Measurements from ENCODE around the gene HCFC1R1. TPM values are rescaled to one million over a fixed set of nuclear protein-coding genes. Genes with fewer than 3 reads are reported as not detected.
"Not testable (repeated sequence)": the region's sequence is repeated elsewhere in the genome, so short reads cannot be mapped to it uniquely, and the experiment has no call there.

HCFC1R1 gene
- total RNA-seq, 2 experiments from 2014 or later = 38.1 to 42.6 TPM

- Mint-ChIP-seq H3K27ac (peak overlapping the region; percentile 94), H3K4me1 (peaks cover 66% of the 10 kb centered on the region)
- peak; percentile 76 for DNase-seq
Measured at GRCh38 chr16:3054965-3055733, 31.4 kb upstream of the HCFC1R1 start.

DNA sequence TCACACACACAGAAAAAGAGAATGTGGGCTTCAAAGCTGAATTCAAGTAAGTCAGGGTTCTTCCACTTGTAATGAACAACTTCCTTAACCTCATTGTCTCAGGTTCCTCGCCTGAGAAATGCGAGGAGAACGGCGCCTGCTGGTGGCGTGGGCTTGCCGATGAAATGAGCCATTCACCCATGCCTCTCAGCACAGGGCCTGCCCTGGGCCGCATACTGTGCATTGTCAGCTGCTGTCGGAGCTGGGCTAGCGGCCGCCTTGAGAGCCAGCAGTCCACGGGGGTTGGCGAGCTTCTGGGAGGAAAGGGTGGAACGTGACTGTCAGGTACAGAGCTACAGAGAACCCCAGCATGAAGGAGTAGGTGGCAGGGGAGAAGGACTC is 29.6 kb upstream of the HCFC1R1 start:
- H3K9me3 Mint-ChIP-seq; ATAC-seq (ENCODE audit: low read depth); DNase-seq; H3K27me3 Mint-ChIP-seq; POLR2A ChIA-PET: not testable (repeated sequence)
- Mint-ChIP-seq H3K4me3 (peak overlapping the region; percentile 70), H3K4me1 (peaks cover 67% of the 10 kb centered on the region), H3K36me3 (peaks cover 58% of the 10 kb centered on the region), H3K27ac (peak overlapping the region; percentile 87)

More at GRCh38 chr16:3054965-3055733, 31.4 kb upstream of the HCFC1R1 start:
- H3K36me3 Mint-ChIP-seq = peaks cover 54% of the 10 kb centered on the region
- H3K4me3 Mint-ChIP-seq = peak overlapping the region; percentile 93
- no peaks in the 10 kb centered on the region for H3K27me3 Mint-ChIP-seq
- peak; percentile 40 for ATAC-seq (ENCODE audit: low read depth)
- POLR2A ChIA-PET = interaction anchor here (0.6 to 6.5 kb wide), 13 partner anchors 8 to 80 kb away, joined by 3 to 131 read pairs (median 5); partner anchors contain the start of genes IL32, MMP25, TNFRSF12A and ZNF213
- no peaks in the 10 kb centered on the region for H3K9me3 Mint-ChIP-seq

GRCh38 chr16:3052571-3053329 is 29.0 kb upstream of the HCFC1R1 start:
- POLR2A ChIA-PET = interaction anchor here (0.8 to 6.3 kb wide), 3 partner anchors 12 to 23 kb away, joined by 4 to 57 read pairs (median 8); partner anchors contain the start of gene IL32
- peaks cover 72% of the 10 kb centered on the region for H3K4me1 Mint-ChIP-seq
- H3K27me3 Mint-ChIP-seq, H3K9me3 Mint-ChIP-seq, DNase-seq: not testable (repeated sequence)
- H3K27ac Mint-ChIP-seq = peak overlapping the region; percentile 73
- peak; percentile 6 for ATAC-seq (ENCODE audit: low read depth)
- H3K4me3 Mint-ChIP-seq = peak overlapping the region; percentile 59
- peaks cover 59% of the 10 kb centered on the region for H3K36me3 Mint-ChIP-seq

- POLR2A ChIA-PET = interaction anchor here (0.9 to 8.8 kb wide), 10 partner anchors 6 to 78 kb away, joined by 3 to 131 read pairs (median 4); partner anchors contain the start of gene IL32
- H3K27me3 Mint-ChIP-seq = no peaks in the 10 kb centered on the region
- H3K9me3 Mint-ChIP-seq = no peaks in the 10 kb centered on the region
- ATAC-seq (ENCODE audit: low read depth) (no peak), DNase-seq (no peak)
- peak overlapping the region; percentile 38 for H3K4me3 Mint-ChIP-seq
- peak overlapping the region; percentile 71 for H3K27ac Mint-ChIP-seq
- peaks cover 64% of the 10 kb centered on the region for H3K4me1 Mint-ChIP-seq
- peaks cover 47% of the 10 kb centered on the region for H3K36me3 Mint-ChIP-seq
Measured at GRCh38 chr16:3051494-3051893, 27.8 kb upstream of the HCFC1R1 start.

DNA sequence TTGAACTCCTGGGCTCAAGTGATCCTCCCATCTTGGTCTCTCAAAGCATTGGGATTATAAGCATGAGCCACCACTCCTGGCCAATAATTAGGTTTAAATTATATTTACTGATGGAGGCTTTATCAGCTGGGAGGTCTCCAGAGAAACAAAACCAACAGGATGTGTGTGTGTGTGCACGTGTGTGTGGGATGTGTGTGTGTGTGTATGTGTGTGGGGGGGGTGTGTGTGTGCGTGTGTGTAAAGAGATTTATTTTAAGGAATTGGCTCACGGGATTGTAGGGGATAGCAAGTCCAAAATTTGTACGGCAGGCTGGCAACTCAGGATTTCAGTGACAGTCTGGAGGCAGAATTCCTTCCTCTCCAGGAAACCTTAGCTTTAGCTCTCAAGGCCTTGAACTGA is 27.3 kb upstream of the HCFC1R1 start:
- H3K36me3 Mint-ChIP-seq = peaks cover 47% of the 10 kb centered on the region
- POLR2A ChIA-PET = interaction anchor here (0.9 to 8.8 kb wide), 11 partner anchors 7 to 78 kb away, joined by 3 to 131 read pairs (median 5); partner anchors contain the start of gene IL32

GRCh38 chr16:3050487-3050886 is 26.7 kb upstream of the HCFC1R1 start:
- Mint-ChIP-seq H3K27me3 (no peaks in the 10 kb centered on the region), H3K36me3 (peaks cover 44% of the 10 kb centered on the region), H3K9me3 (no peaks in the 10 kb centered on the region), H3K4me3 (peak overlapping the region; percentile 66), H3K4me1 (peaks cover 56% of the 10 kb centered on the region), H3K27ac (peak overlapping the region; percentile 71)
- no peak for ATAC-seq (ENCODE audit: low read depth)
- POLR2A ChIA-PET = interaction anchor here (1.0 to 8.8 kb wide), 7 partner anchors 7 to 79 kb away, joined by 3 to 131 read pairs (median 5); partner anchors contain the start of gene IL32
- no peak for DNase-seq

More for the DNA sequence above, 27.3 kb upstream of the HCFC1R1 start:
- Mint-ChIP-seq H3K4me3 (peak overlapping the region; percentile 66), H3K9me3 (no peaks in the 10 kb centered on the region), H3K27me3 (no peaks in the 10 kb centered on the region), H3K4me1 (peaks cover 60% of the 10 kb centered on the region), H3K27ac (peak overlapping the region; percentile 71)
- ATAC-seq (ENCODE audit: low read depth) (no peak), DNase-seq (no peak)

GRCh38 chr16:3049921-3050481 is 26.3 kb upstream of the HCFC1R1 start:
- ATAC-seq (ENCODE audit: low read depth) (no peak), DNase-seq (no peak)
- Mint-ChIP-seq H3K27me3 (peaks cover 4% of the 10 kb centered on the region), H3K4me1 (peaks cover 54% of the 10 kb centered on the region), H3K36me3 (peaks cover 41% of the 10 kb centered on the region), H3K9me3 (no peaks in the 10 kb centered on the region), H3K4me3 (peak overlapping the region; percentile 66), H3K27ac (peak overlapping the region; percentile 83)
- POLR2A ChIA-PET = interaction anchor here (0.7 to 8.8 kb wide), 6 partner anchors 8 to 75 kb away, joined by 3 to 131 read pairs (median 4); partner anchors contain the start of gene IL32

GRCh38 chr16:3047387-3047720 is 23.6 kb upstream of the HCFC1R1 start:
- POLR2A ChIA-PET = interaction anchor here (0.7 to 11.6 kb wide), 16 partner anchors 8 to 102 kb away, joined by 3 to 131 read pairs (median 6); partner anchors contain the start of genes HCFC1R1, IL32, THOC6 and TNFRSF12A
- Mint-ChIP-seq H3K9me3 (no peaks in the 10 kb centered on the region), H3K27me3 (peaks cover 25% of the 10 kb centered on the region), H3K4me1 (peaks cover 42% of the 10 kb centered on the region), H3K36me3 (peaks cover 31% of the 10 kb centered on the region), H3K27ac (peak overlapping the region; percentile 59), H3K4me3 (peak overlapping the region; percentile 90)
- DNase-seq (no peak), ATAC-seq (ENCODE audit: low read depth) (no peak)

DNA sequence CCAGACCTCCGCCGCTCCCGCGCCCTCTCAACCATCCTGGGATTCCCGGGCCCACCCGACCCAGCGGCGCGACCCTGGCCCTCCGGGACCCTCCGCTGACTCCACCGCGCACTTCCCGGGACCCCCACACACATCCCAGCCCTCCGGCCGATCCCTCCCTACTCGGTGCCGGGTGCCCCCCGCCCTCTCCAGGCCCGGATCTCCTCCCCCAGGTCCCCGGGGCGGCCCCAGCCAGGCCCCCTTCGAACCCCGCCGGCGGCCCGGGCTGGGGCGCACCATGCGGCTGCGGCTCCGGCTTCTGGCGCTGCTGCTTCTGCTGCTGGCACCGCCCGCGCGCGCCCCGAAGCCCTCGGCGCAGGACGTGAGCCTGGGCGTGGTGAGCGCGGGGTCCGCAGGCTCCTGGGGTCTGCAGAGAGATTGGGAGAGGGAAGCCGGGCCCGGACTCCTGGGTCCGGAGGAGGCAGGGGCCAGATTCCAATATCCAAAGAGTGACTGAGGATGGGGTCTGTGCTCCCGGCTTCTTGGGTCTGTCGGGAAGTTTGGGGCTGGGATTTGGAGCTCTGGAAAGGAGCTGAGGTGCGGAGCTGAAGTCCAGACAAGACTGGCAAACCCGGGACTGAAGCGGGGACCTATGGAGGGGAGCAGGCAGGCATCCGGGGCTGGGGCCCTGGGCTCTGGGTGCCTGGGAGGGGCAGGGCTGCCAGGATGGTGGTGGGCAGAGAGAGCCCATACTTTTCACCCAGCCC is 23.1 kb upstream of the HCFC1R1 start:
- DNase-seq (peak; percentile 71), ATAC-seq (ENCODE audit: low read depth) (peak; percentile 46)
- Mint-ChIP-seq H3K9me3 (no peaks in the 10 kb centered on the region), H3K27ac (peak overlapping the region; percentile 59), H3K27me3 (peaks cover 25% of the 10 kb centered on the region), H3K4me1 (peaks cover 37% of the 10 kb centered on the region), H3K4me3 (peak overlapping the region; percentile 90), H3K36me3 (peaks cover 28% of the 10 kb centered on the region)
- POLR2A ChIA-PET = interaction anchor here (0.7 to 11.6 kb wide), 11 partner anchors 11 to 103 kb away, joined by 3 to 131 read pairs (median 13); partner anchors contain the start of genes HCFC1R1, IL32, THOC6 and TNFRSF12A

- Mint-ChIP-seq H3K9me3 (no peaks in the 10 kb centered on the region), H3K27ac (peak within 1 kb of the TSS; percentile 83), H3K27me3 (peaks cover 30% of the 10 kb centered on the region), H3K4me3 (peak within 1 kb of the TSS; percentile 90), H3K4me1 (peaks cover 29% of the 10 kb centered on the region), H3K36me3 (peaks cover 22% of the 10 kb centered on the region)
- peak; percentile 31 for ATAC-seq (ENCODE audit: low read depth)
- POLR2A ChIA-PET = interaction anchor here (1.0 to 11.6 kb wide), 11 partner anchors 11 to 88 kb away, joined by 3 to 131 read pairs (median 5); partner anchors contain the start of genes TNFRSF12A and ZNF213
- DNase-seq = peak; percentile 67
Measured at GRCh38 chr16:3045758-3046640, 22.3 kb upstream of the HCFC1R1 start, which contains the start of gene MMP25. Gene MMP25, plus strand, starts transcription at chr16:3046561. Its CDS starts 357 bp downstream, at chr16:3046918.

DNA sequence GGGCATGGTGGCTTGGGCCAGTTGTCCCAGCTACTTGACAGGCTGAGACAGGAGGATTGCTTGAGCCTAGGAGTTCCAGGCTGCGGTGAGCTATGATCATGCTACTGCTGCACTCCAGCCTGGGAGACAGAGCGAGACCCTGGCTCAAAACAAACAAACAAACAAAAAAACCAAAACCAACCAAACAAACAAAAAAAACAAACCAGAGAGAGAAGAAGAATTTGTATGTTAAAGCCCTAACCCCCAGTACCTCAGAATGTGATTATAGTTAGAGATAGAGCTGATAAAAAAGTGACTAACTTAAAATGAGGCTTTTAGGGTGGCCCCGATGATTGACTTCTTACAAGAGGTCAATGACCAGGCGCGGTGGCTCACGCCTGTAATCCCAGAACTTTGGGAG is 21.0 kb upstream of the HCFC1R1 start:
- Mint-ChIP-seq H3K36me3 (peaks cover 14% of the 10 kb centered on the region), H3K9me3 (no peaks in the 10 kb centered on the region), H3K27me3 (peaks cover 41% of the 10 kb centered on the region), H3K27ac (peak overlapping the region; percentile 71), H3K4me1 (peaks cover 22% of the 10 kb centered on the region), H3K4me3 (peak overlapping the region; percentile 77)
- DNase-seq = no peak
- ATAC-seq (ENCODE audit: low read depth) = no peak
- POLR2A ChIA-PET = interaction anchor here (1.1 to 11.6 kb wide), 9 partner anchors 9 to 90 kb away, joined by 3 to 131 read pairs (median 6); partner anchors contain the start of genes TNFRSF12A and ZNF213

Measured in activated naive CD8-positive, alpha-beta T cell treated with anti-CD3 and anti-CD28 coated beads, Interleukin-2, amount 10 ng/mL, durations not matched to agents 7 days and 5 days (primary cell).